Lower leg skin (tissue), 4 donors: ENCODE measurements around the gene CCNK. TPM values are rescaled to one million over a fixed set of nuclear protein-coding genes. Genes with fewer than 3 reads are reported as not detected.

Source experiments
- DNase-seq, 2 donors: peaks; one replicate each; pipeline ENCODE4 v3.0.0-alpha.2; 2019; ENCODE audit warnings: low spot score in 2 of 2
- H3K4me3 ChIP-seq: fragments of 200-600 bp; sonication (generic); 2 replicates; pipeline ENCODE4 v1.5.1; 2017; ENCODE audit warnings: mild to moderate bottlenecking, low read depth; ENCODE audit not compliant: poor library complexity, severe bottlenecking
- POLR2A ChIP-seq, 2 donors: fragments of 450-650 bp; IDR thresholded peaks; one replicate each; pipeline ENCODE4 v1.6.1; 2016 to 2017; ENCODE audit warnings: antibody characterized with exemption in 2 of 2, mild to moderate bottlenecking in 1 of 2, moderate library complexity in 1 of 2
- WGBS, 2 donors: methylation state at CpG; one replicate each; pipeline ENCODE4 v1.1.5; 2018; 5-methylcytosine and 5-hydroxymethylcytosine counted together
- intact Hi-C: fragments of 100-400 bp; cut with DNase I; formaldehyde crosslinking; loops from one replicate; pipeline ENCODE4 v1.15.0; 2023; ENCODE audit warnings: low total_unique reads
- total RNA-seq, 4 donors: library from RNA; depleted of rRNA; stranded (reverse); fragments of >200 nt; gene quantifications; one replicate each; pipeline ENCODE4 v1.1.0, GENCODE V29; 2016
- TF ChIP-seq, protein P1 (sequence below), 3 donors: fragments of 450-650 bp; IDR thresholded peaks; one replicate each; pipeline ENCODE4 v1.5.1; 2016; ENCODE audit warnings: antibody characterized with exemption in 3 of 3, mild to moderate bottlenecking in 3 of 3, moderate library complexity in 2 of 3

The CCNK gene
- total RNA-seq, 4 donors from 2014 or later: 15.0 to 29.4 (median 25.3) TPM

DNA sequence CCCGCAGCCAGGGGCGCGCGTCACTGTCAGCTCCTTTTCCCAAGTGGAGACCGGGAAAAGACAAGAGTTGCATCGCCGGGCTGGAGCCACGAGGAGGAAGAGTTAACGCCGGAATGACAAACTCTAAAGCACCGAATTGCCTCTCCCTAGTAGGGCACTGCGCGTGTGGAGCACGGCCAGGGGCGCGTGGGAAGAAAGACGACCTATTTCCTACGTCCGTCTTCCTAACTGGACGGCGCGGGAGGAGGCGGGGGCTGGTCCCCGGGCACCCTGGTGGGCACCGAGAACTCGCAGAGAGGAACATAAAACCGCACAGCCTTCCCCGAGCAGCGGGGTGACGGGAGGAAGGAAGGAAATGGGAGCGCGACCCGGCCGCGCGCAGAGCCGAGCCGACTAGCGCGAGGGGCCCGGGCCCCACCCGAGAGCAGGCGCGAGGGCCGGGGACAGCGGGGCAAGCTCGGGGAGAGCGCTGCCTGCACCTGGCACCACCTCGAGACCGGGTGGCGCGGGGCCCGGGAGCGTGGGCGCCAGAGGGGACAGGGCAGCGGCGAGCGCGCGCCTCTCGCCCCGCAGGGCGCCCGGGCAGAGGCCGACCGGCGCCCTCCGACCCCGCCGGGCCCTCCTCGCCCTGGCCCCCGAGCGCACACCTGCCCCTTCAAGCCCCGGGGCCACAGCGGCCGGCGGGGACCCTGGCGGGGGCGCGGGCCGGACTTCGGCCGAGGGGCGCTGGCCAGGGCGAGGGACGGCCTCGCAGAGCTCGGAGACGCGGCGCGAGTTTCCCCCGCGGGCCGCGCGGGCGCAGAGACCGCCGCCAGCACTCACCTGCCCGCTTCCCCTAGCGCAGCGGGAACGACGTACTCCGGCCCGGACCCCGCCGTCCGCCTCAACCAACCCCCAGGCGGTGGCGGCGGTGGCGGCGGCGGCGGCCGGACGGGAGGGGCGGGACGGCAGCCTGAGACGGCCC lies 1.0 kb upstream of the CCNK start, which contains the start of gene SETD3:
SETD3 (minus strand) TSS at position 954 of the 964 bp plus-strand sequence. CDS start 15,054 bp downstream, outside the sequence.
- DNase-seq: peak; percentile 43 to 92
- intact Hi-C loops: no loop called here
- 0 to 1% methylated on average over 73 to 90 of the region's 122 CpGs for WGBS, 2 donors
- peak within 1 kb of the TSS; percentile 95 for H3K4me3 ChIP-seq
- TF ChIP-seq, protein P1, sequence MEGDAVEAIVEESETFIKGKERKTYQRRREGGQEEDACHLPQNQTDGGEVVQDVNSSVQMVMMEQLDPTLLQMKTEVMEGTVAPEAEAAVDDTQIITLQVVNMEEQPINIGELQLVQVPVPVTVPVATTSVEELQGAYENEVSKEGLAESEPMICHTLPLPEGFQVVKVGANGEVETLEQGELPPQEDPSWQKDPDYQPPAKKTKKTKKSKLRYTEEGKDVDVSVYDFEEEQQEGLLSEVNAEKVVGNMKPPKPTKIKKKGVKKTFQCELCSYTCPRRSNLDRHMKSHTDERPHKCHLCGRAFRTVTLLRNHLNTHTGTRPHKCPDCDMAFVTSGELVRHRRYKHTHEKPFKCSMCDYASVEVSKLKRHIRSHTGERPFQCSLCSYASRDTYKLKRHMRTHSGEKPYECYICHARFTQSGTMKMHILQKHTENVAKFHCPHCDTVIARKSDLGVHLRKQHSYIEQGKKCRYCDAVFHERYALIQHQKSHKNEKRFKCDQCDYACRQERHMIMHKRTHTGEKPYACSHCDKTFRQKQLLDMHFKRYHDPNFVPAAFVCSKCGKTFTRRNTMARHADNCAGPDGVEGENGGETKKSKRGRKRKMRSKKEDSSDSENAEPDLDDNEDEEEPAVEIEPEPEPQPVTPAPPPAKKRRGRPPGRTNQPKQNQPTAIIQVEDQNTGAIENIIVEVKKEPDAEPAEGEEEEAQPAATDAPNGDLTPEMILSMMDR (IDR thresholded peaks at IDR 0.05): no peak
- TF ChIP-seq POLR2A (IDR thresholded peaks at IDR 0.05): no peak

DNA sequence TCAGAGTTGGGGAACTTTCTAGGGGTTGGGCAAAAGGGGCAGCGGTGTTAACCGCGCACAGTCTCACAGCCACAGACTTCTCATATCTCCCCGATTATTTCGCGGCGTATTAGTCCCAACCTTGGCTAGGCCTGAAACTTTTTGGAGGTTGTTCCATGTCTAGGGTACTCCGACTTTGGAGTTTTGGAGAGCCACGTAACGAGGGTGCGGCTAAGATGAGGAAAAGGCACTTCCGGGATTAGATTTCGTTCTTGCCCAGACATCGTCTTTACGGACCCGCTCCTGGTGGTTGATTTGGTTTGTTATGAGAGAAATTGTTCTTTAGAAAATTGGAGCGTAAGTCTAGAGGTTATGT lies 513 bp downstream of the CCNK start:
- no peak for DNase-seq
- H3K4me3 ChIP-seq: peak overlapping the region; percentile 95
- WGBS, 2 donors: 0 to 2% methylated on average over 14 to 17 of the region's 17 CpGs
- TF ChIP-seq POLR2A (IDR thresholded peaks at IDR 0.05): no peak
- TF ChIP-seq, protein P1 (IDR thresholded peaks at IDR 0.05): no peak
- intact Hi-C loops: no loop called here

DNA sequence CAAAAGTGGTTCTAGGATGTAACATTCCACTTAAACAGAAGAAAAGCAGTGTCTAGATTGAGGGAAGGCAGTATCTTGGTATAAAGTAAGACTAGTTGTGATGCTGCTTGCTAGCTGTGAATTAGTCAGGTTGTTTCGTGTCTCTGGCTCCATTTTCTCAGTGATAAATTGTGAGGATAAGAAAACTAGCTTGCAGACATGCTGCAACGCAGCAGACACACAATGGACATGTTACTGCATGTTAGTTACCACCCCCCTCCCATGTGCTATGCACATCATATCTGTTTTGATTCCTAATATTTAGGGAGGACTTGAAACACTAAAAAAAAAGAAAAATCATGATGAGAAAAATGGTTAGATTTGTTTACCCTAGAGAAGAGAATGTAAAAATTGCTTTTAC lies 2.9 kb downstream of the CCNK start:
- no peak overlapping the region for H3K4me3 ChIP-seq
- 32 to 43% methylated on average over 2 of the region's 2 CpGs for WGBS, 2 donors
- TF ChIP-seq, protein P1 (IDR thresholded peaks at IDR 0.05): no peak
- TF ChIP-seq POLR2A (IDR thresholded peaks at IDR 0.05): no peak
- intact Hi-C loops: no loop called here
- DNase-seq: no peak

DNA sequence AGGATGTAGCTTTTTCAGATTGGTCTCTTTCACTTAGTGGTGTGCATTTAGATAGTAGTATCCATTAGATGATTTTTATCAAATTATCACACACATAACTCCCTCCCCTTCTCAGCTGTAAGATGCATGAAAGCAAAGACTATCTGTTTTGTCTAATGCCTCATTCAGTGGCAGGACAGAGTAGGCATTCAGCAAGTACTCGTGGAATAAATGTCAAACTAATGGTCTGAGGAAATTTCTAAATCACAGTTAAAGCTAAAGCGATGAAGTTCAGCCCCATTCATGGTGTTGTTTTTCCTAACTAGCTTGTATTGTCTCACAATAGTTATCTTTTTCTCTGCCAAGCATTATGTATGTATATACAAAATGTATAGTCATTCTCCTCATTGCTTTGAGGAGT lies 16.1 kb downstream of the CCNK start:
- TF ChIP-seq, protein P1 (IDR thresholded peaks at IDR 0.05): no peak
- no peak for TF ChIP-seq POLR2A (IDR thresholded peaks at IDR 0.05)
- DNase-seq: no peak
- WGBS, 2 donors: 91 to 98% methylated on average over 2 of the region's 2 CpGs
- intact Hi-C loops: no loop called here
- no peak overlapping the region for H3K4me3 ChIP-seq

DNA sequence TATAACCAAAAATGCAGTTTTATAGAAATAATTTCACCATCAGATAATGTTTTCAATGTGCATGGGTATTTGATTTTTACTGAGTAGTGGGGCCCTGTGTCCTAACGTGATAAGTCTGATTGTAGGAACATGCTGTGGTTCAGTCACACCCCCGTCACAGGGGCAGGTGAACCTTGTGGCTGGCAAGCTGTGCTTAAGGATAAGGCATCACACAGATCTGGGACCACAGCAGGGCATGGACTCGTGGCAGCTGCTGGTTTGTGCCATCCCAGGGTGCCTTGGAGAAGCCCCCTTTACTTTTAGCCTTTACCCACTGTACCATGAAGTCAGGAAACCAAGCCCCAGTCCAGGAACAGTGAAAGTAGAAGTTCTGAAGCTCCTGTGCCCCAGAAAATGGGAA lies 16.7 kb downstream of the CCNK start:
- H3K4me3 ChIP-seq: no peak overlapping the region
- TF ChIP-seq, protein P1 (IDR thresholded peaks at IDR 0.05): no peak
- TF ChIP-seq POLR2A (IDR thresholded peaks at IDR 0.05): no peak
- WGBS, 2 donors: 89 to 90% methylated on average over 3 of the region's 3 CpGs
- intact Hi-C loops: no loop called here
- no peak for DNase-seq
